HG02571 (cell line): ENCODE results near the gene GAMT.

Experiments used
- ATAC-seq: cut with Tn5 transposase; IDR thresholded peaks from one replicate; pipeline ENCODE4 v1.9.1; 2021; ENCODE audit warnings: mild to moderate bottlenecking, moderate library complexity; ENCODE audit not compliant: unreplicated experiment

GAMT gene

GRCh38 chr19:1349211-1349610 is 52.1 kb downstream of the GAMT start:
- no peak for ATAC-seq
